ENCODE results near the gene COA6.
"Not testable (repeated sequence)": the region's sequence is repeated elsewhere in the genome, so short reads cannot be mapped to it uniquely, and the experiment has no call there.

The COA6 gene

GRCh38 chr1:234371414-234371813, 1.8 kb upstream of the COA6 start:
- DNase-seq, result no peak

DNA sequence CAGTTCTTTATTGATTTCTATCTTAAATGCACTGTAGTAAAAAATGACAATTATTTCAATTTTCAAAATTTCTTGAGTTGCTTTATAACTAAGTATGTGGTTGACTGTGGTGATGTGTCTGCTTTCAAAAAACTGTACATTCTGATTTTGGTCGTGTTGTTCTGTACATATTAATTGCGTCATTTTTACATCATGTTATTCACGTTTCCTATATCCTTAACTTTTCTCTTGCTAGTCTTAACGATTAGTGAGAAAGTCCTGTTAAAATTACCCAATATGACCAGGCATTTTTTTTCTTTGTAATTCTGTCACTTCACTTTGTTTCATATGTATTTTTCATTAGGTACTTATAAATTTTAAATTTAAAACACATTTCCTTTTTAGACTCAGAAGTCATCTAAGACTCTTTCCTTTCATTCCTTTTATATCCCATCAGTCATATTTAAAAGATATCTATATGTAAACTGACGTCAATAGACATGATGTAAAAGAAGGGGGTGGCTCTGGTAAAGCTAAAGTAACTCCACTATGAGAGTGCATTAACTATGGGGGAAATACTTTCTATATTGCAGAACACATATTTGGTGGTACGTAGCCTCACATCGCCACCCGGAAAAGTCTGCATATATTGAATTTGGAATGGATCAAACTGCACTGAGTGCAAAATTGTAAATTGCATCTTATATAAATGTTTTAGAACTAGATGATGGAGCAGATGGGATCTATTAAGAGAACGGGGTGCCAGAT, 1.1 kb upstream of the COA6 start:
- DNase-seq, result no peak

DNA sequence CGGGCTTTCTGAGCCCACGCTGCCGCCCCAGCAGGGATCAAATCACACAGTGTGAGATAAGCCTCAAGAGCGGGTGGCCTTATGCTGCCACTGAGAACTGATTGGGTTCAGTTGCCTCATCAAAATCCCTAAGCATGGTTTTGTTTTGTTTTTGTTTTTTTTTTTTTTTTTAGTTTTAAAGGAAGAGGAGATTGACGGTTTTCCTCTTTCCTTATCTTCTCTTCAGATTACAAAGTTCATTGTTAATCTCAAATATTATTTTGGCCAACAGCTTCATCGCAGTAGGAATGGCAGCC, 651 bp downstream of the COA6 start:
- DNase-seq, result no peak

DNA sequence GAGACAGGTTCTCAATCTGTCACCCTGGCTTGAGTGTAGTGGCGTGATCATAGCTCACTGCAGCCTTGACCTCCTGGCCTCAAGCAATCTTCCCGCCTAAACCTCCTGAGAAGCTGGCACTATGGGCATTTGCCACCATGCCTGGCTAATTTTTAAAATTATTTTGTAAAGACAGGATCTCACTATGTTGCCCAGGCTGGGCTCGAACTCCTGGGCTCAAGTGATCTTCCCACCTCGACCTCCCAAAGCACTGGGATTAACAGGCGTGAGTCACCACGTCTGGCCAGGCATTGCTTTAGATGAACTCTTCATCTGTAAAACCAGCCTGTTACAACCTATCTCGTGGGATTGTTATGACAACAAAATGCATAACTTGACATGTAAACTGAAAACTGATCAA, 2.4 kb downstream of the COA6 start:
- no peak for DNase-seq

DNA sequence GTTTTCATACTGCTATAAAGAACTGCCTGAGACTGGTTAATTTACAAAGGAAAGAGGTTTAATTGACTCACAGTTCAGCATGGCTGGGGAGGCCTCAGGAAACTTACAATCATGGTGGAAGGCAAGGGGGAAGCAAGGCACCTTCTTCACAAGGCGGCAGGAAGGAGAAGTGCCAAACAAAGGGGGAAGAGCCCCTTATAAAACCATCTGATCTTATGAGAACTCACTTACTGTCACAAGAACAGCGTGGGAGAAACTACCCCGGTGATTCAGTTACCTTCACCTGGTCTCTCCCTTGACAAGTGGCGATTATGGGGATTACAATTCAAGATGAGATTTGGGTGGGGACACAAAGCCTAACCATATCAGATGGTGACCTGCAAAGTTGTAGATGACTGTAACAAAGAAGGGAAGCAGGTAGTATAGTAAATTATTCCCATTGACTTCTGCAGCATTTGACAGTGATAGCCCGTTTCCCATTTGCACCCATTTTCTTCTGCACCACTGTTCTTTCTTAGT, 6.4 kb downstream of the COA6 start:
- not testable (repeated sequence) for DNase-seq

DNA sequence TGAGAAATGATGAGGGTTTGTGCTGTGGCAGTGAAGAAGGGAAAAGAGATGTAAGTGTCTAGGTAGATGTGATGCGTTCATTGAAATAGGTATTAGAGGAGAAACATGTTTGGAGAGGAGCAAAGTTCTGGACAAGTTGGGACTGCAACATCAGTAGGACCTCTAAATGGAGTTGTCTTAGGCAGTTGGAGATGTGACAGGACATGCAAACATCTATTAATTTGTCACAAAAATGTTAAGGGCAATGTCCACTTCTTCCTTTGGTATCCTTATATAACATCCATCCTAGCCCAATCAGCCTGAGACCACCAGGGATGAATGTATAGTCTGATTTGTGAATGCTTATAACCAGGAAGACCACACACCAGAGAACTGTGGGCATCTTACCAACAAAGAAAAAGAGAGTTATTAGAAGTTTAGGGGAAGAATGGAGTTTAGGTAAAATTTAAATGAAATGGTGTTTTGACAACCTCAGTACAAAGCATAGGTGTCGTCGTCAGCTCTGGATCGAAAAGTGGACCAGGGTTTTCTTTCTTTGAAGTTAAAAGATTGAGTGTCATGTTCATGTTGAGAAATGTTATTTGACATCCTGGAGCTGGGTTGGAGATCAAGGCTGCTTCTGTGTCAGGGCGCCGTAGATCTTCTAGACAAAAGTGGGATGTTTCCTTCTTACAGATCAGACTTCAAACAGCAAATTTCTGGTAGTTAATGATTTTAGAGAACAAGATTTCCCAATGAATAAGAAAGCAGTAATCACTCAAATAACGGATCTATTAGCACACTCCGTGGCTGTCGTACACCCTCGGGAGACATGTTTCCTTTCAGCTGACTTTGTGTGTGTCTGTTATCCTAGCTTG, 8.7 kb downstream of the COA6 start:
- DNase-seq, result no peak

GRCh38 chr1:234386122-234386521, 12.9 kb downstream of the COA6 start:
- DNase-seq, result no peak

- DNase-seq, result no peak
Measured at GRCh38 chr1:234388094-234388493, 14.8 kb downstream of the COA6 start.

DNA sequence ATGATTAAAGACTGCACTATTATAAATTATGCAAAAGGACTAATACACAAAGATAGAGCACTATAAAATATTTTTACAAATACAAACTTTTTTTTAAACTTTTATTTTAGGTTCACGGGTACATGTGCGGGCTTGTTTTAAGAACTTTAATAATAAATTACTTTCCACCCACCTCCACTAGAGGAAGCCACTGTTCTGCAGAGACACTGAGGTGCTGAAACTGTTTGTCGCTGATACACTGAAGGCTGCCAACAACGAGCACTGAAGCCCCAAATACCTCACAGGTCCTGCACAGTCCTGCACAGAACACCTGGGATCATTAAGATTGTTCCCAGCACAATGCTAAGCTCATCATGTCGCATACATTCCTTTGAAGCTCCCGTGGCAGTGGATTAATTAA, 19.9 kb downstream of the COA6 start:
- DNase-seq, result no peak

DNA sequence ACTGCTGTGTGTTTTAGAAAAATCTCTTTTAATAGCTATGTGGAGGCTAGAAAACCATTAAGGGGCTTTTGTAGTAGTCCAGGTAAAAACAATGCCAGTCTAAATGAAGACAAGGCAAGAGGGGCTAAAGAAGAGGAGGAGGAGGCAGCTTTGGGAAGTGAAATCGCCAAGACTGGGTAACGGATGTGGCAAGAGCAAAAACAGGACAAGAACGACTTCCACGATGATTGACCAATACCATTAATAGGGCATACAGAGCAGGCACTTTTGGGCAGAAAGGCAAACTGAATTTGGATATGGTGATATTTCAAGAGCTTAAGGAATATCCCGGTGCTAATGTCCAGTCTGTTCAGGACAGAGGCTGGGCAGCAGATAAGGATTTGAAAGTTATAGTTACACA, 22.0 kb downstream of the COA6 start:
- peak; percentile 67 for DNase-seq

- DNase-seq, result no peak
Measured at GRCh38 chr1:234396092-234396491, 22.8 kb downstream of the COA6 start.

DNA sequence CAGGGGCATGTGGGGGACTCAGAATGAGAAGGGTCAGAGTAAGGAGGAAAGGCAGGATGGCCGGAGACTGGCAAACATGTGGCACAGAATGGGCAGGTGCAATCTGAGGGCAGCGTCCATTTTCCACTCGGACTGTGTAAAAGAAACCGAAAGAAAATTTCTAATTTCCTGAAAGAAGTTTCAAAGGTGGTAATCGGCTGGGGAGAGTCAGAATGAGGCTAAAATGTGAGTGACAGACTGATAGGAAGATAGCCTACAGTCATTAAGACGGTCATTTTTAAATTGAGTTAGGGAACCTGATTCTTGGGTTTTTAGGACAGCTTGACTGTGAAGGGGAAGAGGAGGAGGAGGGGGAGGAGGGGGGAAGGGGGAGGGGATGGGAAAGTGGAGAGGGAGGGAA, 23.6 kb downstream of the COA6 start:
- DNase-seq, result no peak

DNA sequence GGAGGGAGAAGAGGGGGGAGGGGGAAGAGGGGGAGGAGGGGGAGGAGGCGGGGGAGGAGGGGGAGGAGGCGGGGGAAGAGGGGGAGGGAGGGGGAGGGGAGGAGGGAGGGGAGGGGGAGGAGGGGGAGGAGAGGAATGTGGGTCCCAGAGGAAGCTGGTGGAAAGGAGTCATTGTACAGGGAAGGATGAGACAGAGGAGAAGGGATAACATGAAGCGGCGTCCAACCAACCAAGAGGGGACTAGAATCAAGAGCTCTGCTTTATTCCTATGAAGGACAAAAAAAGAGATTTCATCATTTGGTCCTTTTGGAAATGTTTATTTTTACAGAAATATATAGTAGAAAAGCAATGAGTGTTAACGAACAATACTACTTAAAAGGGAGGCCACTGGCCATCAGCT, 24.5 kb downstream of the COA6 start:
- no peak for DNase-seq

DNA sequence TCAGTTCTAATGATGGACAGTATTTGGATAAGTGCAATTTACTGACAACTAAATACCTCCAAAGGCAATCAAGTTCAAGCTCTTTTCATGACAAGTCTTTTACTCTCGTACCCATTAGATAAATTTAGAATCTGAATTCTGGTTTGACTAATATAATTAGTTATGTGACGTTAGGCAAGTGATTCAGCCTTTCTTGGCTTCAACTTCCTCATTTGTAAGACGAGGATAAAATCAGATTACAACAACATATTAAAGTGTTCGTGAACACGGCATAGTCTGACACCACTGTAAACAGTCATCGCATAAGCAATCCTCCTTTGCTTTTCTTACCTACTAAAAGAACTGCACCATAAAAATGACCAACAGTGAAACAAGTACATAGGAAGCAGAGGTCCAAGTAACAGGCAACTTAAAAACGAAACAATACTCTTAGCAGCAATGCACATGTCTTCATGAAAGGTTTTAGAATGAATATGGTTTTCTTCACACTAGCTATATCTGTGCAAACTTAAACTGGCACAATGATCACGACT, 25.7 kb downstream of the COA6 start:
- DNase-seq, result peak; percentile 82

DNA sequence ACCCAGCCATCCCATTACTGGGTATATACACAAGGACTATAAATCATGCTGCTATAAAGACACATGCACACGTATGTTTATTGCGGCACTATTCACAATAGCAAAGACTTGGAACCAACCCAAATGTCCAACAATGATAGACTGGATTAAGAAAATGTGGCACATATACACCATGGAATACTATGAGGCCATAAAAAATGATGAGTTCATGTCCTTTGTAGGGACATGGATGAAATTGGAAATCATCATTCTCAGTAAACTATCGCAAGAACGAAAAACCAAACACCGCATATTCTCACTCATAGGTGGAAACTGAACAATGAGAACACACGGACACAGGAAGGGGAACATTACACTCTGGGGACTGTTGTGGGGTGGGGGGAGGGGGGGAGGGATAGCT, 26.3 kb downstream of the COA6 start:
- DNase-seq, result not testable (repeated sequence)

DNA sequence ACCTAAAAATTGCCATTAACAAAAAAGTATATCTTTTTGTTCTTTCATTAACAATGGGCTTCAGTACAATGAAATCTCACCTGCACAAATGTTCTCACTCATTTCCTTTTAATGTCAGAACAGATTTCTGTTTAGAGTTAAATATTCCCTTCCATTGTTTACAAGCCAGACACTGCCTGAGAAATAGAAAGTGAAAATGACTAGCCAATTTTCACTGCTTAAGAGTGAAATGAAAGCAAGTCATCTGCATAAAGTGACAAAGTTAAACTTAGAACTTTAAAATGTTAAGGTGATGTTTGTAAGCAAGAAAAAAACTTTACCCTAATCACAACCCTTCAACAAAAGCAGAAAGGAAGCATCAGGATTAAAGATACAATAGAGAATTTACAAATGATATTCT, 27.5 kb downstream of the COA6 start:
- no peak for DNase-seq

DNA sequence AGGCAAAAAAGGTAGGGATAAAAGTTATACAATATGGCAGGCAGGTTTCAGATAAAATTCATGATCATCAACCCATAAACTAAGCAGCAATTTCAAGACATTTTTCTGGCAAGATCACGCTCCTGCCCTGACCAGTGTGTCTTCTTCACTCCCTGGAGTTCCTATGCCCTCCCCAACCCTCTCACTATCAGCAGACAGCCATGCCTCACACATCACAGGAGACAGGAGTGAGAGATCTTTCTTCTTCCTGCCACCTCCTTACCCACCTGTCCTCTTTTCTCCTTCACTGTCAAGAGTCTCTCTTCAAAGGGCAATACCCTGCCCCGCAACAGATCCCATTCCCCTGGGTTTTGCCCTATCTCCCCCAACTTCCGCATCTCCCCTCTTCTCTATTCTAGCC, 28.4 kb downstream of the COA6 start:
- DNase-seq, result no peak

DNA sequence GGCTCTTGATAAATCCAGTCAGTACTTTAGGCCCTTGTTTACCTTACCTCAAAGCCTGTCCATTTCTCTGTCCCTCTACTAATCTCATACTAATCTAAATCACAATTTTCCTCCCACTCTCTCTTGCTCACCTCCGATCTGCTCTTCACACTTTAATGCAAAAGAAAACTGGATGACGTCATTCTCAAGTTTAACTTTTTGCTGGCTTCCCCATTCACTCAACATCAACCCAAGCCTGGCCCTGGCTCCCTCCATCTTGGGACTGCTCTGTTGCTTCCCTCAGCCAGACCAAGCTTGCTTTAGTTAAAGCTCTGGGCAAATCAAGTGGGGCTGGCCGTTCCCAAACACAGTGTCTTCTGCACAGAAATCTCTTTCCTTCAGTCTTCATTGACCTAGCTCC, 29.7 kb downstream of the COA6 start:
- DNase-seq, result no peak

- no peak for DNase-seq
Measured at GRCh38 chr1:234405676-234406075, 32.4 kb downstream of the COA6 start.

DNA sequence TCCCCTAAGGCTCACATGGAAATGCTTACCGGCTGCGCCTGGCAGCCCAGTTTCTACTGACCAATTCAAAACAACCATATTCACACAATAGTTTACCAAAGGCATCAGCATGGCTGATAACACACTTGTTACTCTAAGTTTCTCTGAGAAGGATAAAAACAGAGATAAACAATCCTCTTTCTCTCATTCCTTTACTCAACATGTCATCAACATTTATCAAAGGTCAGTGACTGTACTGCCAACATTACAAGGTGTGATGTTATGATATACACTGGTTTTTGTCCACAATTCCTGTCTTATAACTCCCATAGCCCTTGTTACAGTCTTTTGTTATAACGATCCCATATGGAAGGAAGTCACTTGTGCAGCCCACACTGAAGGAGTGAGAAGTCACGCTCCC, 33.6 kb downstream of the COA6 start:
- DNase-seq, result no peak

DNA sequence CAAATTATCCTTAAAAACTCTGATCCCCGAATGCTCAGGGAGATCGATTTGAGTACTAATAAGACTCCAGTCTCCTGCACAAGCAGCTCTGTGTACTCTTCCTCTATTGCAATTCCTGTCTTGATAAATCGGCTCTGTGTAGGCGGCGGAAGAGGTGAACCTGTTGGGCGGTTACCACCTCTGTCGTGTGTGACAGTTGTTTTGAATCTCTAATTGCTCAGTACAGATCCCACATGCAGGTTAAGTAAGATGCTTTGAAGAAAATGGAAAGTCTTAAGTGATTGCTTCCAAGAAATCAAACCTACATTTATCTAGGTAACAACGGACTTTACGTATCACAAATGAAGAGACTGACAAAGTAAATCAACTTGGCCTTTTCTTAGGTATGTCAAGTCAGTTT, 35.5 kb downstream of the COA6 start:
- no peak for DNase-seq

DNA sequence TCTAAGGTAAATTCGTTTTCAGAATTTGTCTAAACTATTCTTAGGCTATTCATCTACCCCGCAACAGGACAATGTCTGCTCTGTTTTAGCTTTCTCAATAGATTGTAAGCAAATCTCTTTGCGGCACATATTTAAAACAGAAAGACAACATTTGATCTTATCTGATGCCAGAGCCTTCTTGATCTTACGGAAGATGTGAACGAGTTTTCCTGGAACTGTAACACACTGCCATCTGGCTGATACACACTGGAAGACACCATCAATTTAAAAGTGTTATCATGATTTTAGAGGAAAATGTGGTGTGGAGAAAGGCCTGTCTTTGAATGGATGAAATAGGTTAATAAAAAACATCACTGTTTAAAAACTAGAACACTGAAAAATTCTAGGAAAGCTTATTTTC, 36.1 kb downstream of the COA6 start:
- DNase-seq, result no peak

DNA sequence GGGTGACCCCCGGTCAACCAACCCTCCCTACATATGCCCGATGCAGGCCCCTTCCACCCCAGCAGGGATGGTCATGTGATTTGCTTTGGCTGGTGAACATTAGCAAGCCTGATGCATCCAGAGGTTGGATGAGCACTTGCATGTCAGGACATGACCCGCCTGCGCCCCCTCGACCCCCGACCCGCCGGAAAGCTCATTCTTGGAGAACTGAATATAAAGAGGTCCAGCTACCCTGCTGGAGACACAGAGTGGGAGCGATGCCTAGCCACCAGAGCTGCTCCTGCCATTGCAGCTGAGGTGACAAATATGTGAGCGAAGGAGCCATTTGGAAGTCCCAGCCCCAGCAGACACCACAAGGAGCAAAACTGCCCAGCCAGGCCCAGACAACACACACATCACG, 39.6 kb downstream of the COA6 start:
- no peak for DNase-seq

DNA sequence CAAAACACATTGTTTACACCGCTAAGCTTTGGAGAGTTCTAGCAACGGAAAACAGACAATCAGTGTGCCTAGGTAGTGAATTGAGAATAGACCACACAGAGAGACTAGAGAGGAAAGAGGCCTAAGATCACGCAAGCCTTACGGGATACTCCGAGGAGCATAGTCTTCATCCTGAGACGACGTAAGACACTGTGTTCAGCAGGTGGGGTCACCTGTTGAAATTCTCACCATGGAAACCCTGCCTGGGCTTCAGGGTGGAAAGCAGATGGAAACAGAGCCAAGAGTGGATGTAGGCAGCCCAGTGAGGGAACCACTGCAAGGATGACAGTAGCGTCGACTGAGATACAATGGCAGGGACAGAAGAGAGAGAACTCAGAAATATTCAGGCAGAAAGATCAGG, 40.2 kb downstream of the COA6 start:
- no peak for DNase-seq

All from MV-4-11 (cell line).